ENCODE measurements around the gene IL26. TPM values are rescaled to one million over a fixed set of nuclear protein-coding genes. Genes with fewer than 3 reads are reported as not detected.

The IL26 gene
- total RNA-seq, 4 donors from 2014 or later = not detected

DNA sequence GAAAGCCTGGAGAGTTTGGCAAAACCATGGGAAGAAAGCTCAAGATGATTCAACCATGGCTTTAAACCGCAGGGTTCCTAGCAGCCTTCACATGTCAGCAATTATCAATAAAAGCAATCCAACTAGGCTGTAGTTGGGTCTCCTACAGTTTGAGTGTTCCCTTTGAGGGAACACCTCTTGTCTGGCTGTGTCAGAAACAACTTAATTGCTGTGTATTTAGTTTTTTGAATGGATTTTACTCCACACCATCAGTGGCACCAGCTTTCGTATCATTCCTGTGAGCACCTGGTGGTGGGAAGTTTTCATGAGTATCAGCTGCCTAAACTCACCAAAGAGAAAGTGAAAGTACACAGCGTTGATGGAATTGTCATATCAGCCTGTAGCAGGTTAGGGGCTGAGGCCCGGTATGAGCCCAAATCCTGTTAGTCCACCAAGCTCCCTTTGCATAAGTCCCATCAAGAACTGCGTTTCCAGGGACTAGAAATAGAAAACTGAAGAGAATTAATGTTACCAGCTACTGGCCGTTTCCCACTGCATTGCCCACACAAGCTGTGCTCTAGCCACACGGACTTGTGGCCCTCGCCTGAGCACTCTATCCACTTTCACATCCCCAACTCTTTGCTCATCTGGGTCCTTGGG is 10.9 kb upstream of the IL26 start:
- WGBS = 52% methylated on average over 8 of the region's 8 CpGs
- peaks cover 7% of the 10 kb centered on the region for H3K4me1 ChIP-seq
- no peaks in the 10 kb centered on the region for H3K9me3 ChIP-seq
- TF ChIP-seq EP300 (IDR thresholded peaks at IDR 0.05) (no peak), POLR2A (IDR thresholded peaks at IDR 0.05) (no peak), POLR2AphosphoS5 (IDR thresholded peaks at IDR 0.05) (no peak)
- TF ChIP-seq, protein P1, sequence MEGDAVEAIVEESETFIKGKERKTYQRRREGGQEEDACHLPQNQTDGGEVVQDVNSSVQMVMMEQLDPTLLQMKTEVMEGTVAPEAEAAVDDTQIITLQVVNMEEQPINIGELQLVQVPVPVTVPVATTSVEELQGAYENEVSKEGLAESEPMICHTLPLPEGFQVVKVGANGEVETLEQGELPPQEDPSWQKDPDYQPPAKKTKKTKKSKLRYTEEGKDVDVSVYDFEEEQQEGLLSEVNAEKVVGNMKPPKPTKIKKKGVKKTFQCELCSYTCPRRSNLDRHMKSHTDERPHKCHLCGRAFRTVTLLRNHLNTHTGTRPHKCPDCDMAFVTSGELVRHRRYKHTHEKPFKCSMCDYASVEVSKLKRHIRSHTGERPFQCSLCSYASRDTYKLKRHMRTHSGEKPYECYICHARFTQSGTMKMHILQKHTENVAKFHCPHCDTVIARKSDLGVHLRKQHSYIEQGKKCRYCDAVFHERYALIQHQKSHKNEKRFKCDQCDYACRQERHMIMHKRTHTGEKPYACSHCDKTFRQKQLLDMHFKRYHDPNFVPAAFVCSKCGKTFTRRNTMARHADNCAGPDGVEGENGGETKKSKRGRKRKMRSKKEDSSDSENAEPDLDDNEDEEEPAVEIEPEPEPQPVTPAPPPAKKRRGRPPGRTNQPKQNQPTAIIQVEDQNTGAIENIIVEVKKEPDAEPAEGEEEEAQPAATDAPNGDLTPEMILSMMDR (IDR thresholded peaks at IDR 0.05) = no peak
- no peak for DNase-seq (ENCODE audit: low spot score in 2 of 2)
- no peaks in the 10 kb centered on the region for H3K36me3 ChIP-seq
- H3K4me3 ChIP-seq = peak overlapping the region; percentile 27
- no peak overlapping the region for H3K27ac ChIP-seq
- H3K27me3 ChIP-seq = no peaks in the 10 kb centered on the region

GRCh38 chr12:68235576-68235975 is 10.0 kb upstream of the IL26 start:
- Histone ChIP-seq H3K4me1 (peaks cover 7% of the 10 kb centered on the region), H3K36me3 (no peaks in the 10 kb centered on the region), H3K4me3 (no peak overlapping the region), H3K27me3 (no peaks in the 10 kb centered on the region), H3K9me3 (no peaks in the 10 kb centered on the region), H3K27ac (no peak overlapping the region)
- WGBS = 84% methylated on average over 2 of the region's 2 CpGs
- no peak for DNase-seq (ENCODE audit: low spot score in 2 of 2)
- TF ChIP-seq, protein P1 (IDR thresholded peaks at IDR 0.05) = no peak
- TF ChIP-seq EP300 (IDR thresholded peaks at IDR 0.05) (no peak), POLR2AphosphoS5 (IDR thresholded peaks at IDR 0.05) (no peak), POLR2A (IDR thresholded peaks at IDR 0.05) (no peak)

DNA sequence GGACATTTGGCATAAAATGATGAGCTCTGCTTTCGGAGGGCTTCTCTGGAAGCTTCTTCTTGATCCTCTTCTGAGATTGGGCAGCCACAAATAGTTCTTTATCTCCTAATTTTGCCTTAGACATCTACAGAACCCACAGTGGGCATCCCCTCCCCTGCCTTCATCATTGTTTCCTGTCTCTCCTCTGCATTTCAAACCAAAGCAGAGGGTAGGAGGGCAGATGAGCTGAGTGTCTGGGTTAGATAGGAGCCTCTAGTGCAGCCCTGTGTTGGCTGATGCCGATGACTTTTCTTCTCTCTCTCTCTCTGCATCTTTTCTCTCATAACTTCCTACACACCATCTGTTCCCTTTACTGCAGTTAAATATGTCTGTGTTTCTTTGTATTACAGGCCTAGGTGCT is 8.5 kb upstream of the IL26 start:
- no peak for TF ChIP-seq POLR2AphosphoS5 (IDR thresholded peaks at IDR 0.05)
- no peak for TF ChIP-seq EP300 (IDR thresholded peaks at IDR 0.05)
- no peak for TF ChIP-seq POLR2A (IDR thresholded peaks at IDR 0.05)
- TF ChIP-seq, protein P1 (IDR thresholded peaks at IDR 0.05) = no peak
- DNase-seq (ENCODE audit: low spot score in 2 of 2) = no peak
- whole genome bisulfite sequencing = 78% methylated on average over 2 of the region's 2 CpGs
- H3K9me3 ChIP-seq = no peaks in the 10 kb centered on the region
- H3K4me1 ChIP-seq = no peaks in the 10 kb centered on the region
- no peaks in the 10 kb centered on the region for H3K27me3 ChIP-seq
- no peak overlapping the region for H3K4me3 ChIP-seq
- no peak overlapping the region for H3K27ac ChIP-seq
- no peaks in the 10 kb centered on the region for H3K36me3 ChIP-seq

GRCh38 chr12:68233498-68233897 is 7.9 kb upstream of the IL26 start:
- H3K9me3 ChIP-seq = no peaks in the 10 kb centered on the region
- no peak overlapping the region for H3K4me3 ChIP-seq
- no peaks in the 10 kb centered on the region for H3K27me3 ChIP-seq
- no peak for TF ChIP-seq POLR2AphosphoS5 (IDR thresholded peaks at IDR 0.05)
- TF ChIP-seq EP300 (IDR thresholded peaks at IDR 0.05) = no peak
- no peak for TF ChIP-seq POLR2A (IDR thresholded peaks at IDR 0.05)
- TF ChIP-seq, protein P1 (IDR thresholded peaks at IDR 0.05) = no peak
- no peaks in the 10 kb centered on the region for H3K36me3 ChIP-seq
- WGBS = 90% methylated on average over 5 of the region's 5 CpGs
- DNase-seq (ENCODE audit: low spot score in 2 of 2) = no peak
- no peaks in the 10 kb centered on the region for H3K4me1 ChIP-seq
- no peak overlapping the region for H3K27ac ChIP-seq

DNA sequence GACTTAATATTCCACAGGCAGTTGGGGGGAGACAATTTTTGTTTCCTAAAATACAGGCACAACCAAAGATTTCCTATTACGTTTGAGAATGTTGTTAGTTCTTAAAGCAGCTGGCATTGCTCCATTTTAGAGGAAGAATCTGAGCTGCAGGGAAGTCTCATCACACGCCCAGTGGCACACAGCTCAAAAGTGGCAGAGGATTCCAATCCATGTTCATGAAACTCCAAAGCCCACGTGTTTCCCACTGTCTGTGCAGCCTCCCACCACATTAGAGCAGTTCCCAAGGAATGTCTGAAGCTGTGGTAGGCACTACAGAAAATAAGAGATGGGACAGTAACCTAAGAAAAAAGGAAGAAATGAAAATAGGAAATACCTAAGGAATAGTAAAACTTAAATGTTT is 6.1 kb upstream of the IL26 start:
- WGBS = 18% methylated on average over 3 of the region's 3 CpGs

More for the DNA sequence above, 6.1 kb upstream of the IL26 start:
- TF ChIP-seq EP300 (IDR thresholded peaks at IDR 0.05) (no peak), POLR2A (IDR thresholded peaks at IDR 0.05) (no peak), POLR2AphosphoS5 (IDR thresholded peaks at IDR 0.05) (no peak)
- TF ChIP-seq, protein P1 (IDR thresholded peaks at IDR 0.05) = no peak
- H3K27ac ChIP-seq = no peak overlapping the region
- H3K9me3 ChIP-seq = no peaks in the 10 kb centered on the region
- H3K4me1 ChIP-seq = no peaks in the 10 kb centered on the region
- H3K4me3 ChIP-seq = no peak overlapping the region
- no peaks in the 10 kb centered on the region for H3K36me3 ChIP-seq
- H3K27me3 ChIP-seq = no peaks in the 10 kb centered on the region
- no peak for DNase-seq (ENCODE audit: low spot score in 2 of 2)

Data from suprapubic skin (tissue), 4 donors.